DMS114 treated with DMSO at 0.1 percent for 48 hours (cell line): ENCODE results near the gene DPH6.
"Not testable (repeated sequence)": the region's sequence is repeated elsewhere in the genome, so short reads cannot be mapped to it uniquely, and the experiment has no call there.

Experiments
- DNase-seq: peaks from one replicate; lab custom pipeline; 2025; ENCODE audit not compliant: unreplicated experiment; lab: John Stamatoyannopoulos, UW

Gene DPH6

GRCh38 chr15:35441279-35441678 is 104.7 kb downstream of the DPH6 start:
- not testable (repeated sequence) for DNase-seq

DNA sequence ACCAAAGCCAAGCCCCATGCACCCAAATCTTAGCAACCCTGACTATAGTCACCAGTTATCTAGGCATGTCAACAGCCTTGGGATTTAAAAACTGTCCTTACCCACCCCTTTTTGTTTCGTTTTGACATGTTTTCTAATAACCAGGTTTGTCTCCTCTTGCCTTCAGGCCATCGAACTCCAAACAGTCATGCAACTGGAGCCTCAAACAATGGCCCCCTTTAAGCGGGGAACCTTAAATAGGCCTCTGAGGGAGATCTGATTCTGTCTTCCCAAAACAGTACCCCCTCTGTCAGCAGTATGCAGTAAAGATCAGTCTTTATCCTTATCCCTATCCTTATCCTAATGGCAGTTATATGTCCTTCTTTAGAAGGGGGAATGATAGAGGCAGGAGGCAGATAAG is 105.7 kb downstream of the DPH6 start:
- DNase-seq: no peak

DNA sequence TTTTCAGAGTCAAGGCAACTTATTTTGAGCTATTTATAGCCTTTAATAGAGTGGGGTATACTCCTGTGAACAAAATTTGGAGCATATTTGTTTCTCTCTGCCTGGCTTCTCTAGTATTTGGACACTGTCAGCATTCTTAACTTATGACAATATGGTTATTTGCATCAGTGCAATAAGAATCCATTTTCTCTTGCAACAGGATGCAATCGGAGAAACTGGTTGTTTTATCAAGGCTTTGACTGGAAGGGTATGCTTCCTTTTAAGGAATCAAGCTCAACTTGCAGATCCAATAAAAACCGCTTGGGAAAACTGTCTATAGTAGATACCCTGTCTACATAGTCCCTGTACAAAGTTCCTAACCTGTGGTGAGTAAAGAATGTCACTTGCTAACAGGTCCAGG is 106.7 kb downstream of the DPH6 start:
- DNase-seq: no peak

GRCh38 chr15:35437157-35437556 is 108.8 kb downstream of the DPH6 start:
- DNase-seq: no peak

- DNase-seq: no peak
Measured at GRCh38 chr15:35436422-35436821, 109.5 kb downstream of the DPH6 start.

- no peak for DNase-seq
Measured at GRCh38 chr15:35431281-35431680, 114.7 kb downstream of the DPH6 start.

DNA sequence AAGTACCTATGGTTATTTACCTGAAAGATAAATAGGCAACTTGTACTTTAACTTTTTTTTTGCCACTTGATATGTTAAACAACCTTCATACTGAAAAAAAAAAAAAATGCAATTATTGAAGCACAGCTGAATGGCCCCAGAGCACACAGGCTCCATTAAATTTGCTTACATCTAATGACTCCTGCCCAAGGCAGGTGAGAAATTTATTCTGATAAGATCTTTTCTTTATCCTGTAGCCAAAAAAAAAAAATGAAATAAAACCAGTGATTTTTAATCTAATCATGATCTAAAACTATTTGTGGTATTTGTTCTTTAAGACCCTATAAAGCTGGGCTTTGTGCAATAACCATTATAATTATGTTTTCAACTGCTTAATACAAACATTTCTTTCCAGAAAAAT is 115.7 kb downstream of the DPH6 start:
- DNase-seq: no peak

DNA sequence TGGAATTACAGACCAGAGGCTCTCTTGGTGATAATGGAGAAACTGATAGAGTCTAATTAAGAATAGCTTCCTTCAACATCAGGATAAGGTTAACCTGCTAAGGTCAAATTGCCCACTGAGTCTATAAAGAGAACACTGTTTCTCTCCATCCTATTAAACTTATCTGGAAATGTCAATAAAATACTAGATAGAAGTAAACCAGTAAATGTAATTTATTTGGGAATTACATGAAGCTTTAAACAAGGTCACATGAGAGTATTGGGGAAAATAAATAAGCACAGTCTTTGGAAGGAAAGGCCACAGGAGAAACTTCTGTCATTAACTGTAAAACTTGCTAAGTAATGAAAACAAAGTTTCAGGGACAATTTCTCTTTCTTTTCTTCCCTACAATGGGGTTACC is 118.5 kb downstream of the DPH6 start:
- DNase-seq: no peak

DNA sequence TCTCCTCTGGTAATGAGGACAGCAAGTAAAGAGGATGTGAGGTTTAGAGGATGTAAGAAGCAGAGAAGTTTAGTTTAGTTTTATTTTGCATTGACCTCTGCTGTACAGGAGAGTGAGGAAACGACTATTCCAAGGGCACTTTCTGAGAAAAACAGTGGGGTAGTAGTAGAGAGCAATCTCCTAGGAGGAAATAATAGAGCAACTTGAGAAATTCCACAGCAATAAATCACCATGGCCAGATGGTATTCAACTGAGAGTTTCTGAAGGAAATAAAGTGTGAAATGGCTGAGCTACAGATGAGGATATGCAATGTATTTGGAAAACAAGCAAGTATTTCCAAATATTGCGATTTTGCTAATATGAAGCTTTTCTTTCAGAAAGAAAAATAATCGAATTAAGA is 118.9 kb downstream of the DPH6 start:
- peak; percentile 54 for DNase-seq

DNA sequence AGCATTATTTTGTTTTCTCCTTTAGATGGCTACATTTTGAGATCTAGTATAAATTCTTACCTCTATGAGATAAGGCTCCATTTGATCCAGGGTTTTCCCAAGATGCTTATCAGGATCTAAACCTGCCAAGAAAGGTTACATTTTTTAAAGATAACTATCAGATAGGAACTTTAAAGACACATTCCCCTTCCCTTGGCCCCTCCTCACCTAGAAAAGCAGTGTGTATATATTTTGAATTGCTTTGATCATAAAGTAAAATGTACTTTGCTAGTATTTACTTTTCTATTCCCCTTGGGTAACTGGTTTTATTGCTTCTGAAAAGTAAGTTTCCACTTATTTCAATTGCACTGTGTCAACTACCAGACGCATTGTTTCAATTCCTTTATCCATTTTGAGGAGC is 135.2 kb downstream of the DPH6 start:
- DNase-seq: no peak

- no peak for DNase-seq
Measured at GRCh38 chr15:35399901-35400300, 146.1 kb downstream of the DPH6 start.

- DNase-seq: no peak
Measured at GRCh38 chr15:35397027-35397426, 148.9 kb downstream of the DPH6 start.

DNA sequence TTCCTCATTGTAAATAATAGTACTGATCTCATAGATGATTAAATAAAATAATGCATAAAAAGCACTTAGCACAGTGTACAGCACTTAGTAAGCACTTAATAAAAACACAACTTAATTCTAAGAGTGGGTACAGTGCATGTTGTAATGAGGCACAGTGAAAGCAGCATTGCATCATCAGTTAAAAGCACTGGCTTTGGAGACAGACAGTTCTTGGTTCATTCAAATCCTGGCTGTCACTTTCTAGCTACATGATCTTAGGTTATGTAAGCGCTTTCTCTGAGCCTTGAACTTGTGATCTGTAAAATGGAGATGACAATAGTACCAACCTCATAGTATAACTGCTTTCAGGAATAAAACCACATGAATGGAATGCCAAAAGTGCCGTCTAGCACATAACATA is 151.5 kb downstream of the DPH6 start:
- DNase-seq: no peak

- DNase-seq: no peak
Measured at GRCh38 chr15:35393398-35393797, 152.6 kb downstream of the DPH6 start.

DNA sequence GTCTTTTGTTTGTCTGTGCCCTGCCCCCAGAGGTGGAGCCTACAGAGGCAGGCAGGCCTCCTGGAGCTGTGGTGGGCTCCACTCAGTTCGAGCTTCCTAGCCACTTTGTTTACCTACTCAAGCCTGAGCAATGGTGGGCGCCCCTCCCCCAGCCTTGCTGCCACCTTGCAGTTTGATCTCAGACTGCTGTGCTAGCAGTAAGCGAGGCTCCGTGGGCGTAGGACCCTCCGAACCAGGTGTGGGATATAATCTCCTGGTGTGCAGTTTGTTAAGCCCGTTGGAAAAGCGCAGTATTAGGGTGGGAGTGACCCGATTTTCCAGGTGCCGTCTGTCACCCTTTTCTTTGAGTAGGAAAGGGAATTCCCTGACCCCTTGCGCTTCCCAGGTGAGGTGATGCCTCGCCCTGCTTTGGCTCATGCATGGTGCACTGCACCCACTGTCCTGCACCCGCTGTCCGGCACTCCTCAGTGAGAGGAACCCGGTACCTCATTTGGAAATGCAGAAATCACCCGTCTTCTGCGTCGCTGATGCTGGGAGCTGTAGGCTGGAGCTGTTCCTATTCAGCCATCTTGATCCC is 154.5 kb downstream of the DPH6 start:
- DNase-seq: not testable (repeated sequence)

GRCh38 chr15:35383506-35383905 is 162.5 kb downstream of the DPH6 start:
- DNase-seq: no peak

DNA sequence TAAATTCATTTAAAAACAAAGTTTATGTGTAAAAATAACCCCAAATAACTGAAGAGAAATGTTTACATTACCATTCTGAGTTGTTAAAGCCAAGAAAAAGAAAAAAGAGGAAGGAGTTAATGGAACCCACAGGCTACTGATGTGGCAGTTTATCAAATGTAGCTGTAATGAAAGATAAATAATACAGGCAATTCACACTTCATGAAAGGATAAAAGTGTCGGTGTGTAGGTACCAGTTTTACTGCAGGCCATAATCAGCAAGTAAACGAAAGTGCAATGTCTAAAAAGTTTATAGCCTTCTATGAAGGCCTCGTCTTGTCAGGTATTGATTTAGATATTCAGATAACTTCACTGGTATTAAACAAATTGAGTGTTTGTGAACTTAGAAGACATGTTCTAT is 164.6 kb downstream of the DPH6 start:
- no peak for DNase-seq

DNA sequence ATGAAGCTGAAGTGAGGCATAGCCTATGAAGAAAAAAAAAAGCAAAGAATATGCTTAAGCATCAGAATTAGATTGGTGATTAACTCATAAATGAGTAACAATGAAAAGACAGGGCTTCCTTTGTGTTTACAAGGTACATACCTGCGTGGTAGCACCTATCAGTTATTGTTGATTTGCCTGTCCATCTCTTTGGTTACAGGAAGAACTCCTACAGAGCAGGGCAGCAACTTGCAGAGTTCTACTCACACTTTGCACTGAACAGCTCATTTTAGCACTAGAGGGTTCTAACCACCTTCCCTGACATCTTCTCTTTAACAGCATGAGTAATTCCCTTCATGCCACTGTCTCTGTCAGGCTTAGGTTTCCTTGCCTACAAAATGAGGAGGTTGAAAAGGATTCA is 166.0 kb downstream of the DPH6 start:
- DNase-seq: no peak

DNA sequence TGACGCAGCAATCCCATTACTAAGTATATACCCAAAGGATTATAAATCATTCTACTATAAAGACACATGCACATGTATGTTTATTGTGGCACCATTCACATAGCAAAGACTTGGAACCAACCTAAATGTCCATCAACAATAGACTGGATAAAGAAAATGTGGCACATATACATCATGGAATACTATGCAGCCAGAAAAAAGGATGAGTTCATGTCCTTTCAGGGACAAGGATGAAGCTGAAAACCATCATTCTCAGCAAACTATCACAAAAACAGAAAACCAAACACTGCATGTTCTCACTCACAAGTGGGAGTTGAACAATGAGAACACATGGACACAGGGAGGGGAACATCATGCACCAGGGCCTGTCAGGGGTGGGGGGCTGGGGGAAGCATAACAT is 167.5 kb downstream of the DPH6 start:
- not testable (repeated sequence) for DNase-seq

DNA sequence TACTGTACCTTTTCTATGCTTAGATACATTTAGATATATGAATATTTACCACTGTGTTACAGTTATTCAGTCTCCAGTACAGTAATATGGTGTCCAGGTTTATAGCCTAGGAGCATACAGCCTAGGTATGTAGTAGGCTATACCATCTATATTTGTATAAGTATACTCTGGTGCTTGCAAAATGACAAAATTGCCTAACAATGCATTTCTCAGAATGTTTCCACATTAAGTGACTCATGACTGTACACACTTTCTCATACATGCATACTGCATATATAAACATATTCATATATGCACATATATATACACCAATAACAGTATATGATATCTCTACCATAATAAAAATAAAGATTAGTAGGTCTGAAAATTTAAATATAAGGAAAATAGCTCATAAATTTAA is 169.3 kb downstream of the DPH6 start:
- DNase-seq: no peak

DNA sequence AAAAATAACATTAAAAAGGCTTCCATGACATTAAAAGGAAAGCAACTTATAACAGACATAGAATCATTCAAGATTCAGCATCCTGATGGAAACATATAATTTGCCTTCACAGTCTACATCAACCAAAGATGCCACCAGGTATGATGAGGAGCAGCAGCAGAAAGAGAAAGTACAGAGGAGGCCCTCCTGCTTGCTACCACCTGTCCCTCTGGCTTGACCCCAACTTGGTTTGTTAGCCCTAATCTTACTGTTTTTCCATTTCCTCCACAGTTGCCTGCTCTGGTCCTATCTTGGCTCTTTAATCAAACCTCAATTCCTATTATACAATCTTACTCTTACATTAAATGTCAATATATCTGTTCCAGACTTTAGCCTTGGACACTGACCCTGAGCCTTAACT is 171.3 kb downstream of the DPH6 start:
- no peak for DNase-seq

GRCh38 chr15:35362195-35362829 is 183.7 kb downstream of the DPH6 start:
- peak; percentile 20 for DNase-seq

DNA sequence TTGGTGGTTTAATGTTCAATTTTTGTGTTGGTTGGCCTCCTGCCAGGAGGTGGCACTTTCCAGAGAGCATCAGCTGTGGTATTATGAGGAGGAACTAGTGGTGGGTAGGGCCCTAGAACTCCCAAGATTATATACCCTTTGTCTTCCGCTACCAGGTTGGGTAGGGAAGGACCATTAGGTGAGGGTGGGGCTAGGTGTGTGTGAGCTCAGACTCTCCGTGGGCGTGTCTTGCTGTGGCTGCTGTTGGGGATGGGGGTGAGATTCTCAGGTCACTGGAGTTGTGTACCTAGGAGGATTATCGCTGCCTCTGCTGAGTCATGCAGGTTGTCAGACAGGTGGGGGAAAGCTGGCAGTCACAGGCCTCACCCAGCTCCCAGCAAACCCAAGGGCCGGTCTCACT is 187.1 kb downstream of the DPH6 start:
- no peak for DNase-seq
